Measurements from ENCODE around the gene TOMM20L.

Gene TOMM20L

DNA sequence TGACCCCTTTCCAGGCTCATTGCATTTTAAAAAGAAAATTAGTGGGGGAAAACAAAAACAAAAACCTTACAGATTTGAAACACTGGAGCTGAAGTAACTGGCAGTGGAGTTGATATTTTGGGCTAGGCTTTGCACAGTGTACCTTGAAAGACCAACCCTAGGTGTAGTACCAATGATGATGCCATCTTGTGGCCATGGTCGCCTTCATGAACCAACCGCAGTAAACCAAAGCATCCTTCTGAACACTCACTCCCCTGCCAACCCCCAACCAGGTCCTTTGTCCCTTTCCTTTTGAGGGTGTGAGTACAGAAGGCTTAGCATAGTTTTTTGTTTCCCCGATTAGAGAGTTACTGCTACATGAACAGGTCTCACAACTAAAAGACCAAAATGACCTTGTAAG, 5.9 kb downstream of the TOMM20L start:
- Histone ChIP-seq H3K36me3 (ENCODE audit: control insufficient read depth in 2 of 2, insufficient read depth in 1 of 2, low read length in 2 of 2) (peaks cover 0 to 4% of the 10 kb centered on the region in 2 experiments; a peak in 1 of 3 replicates), H3K4me1 (ENCODE audit: control insufficient read depth, insufficient read depth, low read length) (no peaks in the 10 kb centered on the region), H3K9me3 (ENCODE audit: control insufficient read depth, insufficient read depth, low read depth, low read length) (no peaks in the 10 kb centered on the region), H3K27ac (ENCODE audit: extremely low read depth, low read depth, low read length) (no peak overlapping the region), H3K4me3 (ENCODE audit: low read depth, low read length) (no peak overlapping the region)
- CTCF ChIA-PET = interaction anchor here (0.6 to 0.7 kb wide), 2 partner anchors 30 to 127 kb away, joined by 3 read pairs; no protein-coding TSS in a partner anchor
- POLR2A ChIA-PET = no interaction called here
- no peak for TF ChIP-seq ZEB2 (tag by site-specific recombination; IDR thresholded peaks at IDR 0.05)

DNA sequence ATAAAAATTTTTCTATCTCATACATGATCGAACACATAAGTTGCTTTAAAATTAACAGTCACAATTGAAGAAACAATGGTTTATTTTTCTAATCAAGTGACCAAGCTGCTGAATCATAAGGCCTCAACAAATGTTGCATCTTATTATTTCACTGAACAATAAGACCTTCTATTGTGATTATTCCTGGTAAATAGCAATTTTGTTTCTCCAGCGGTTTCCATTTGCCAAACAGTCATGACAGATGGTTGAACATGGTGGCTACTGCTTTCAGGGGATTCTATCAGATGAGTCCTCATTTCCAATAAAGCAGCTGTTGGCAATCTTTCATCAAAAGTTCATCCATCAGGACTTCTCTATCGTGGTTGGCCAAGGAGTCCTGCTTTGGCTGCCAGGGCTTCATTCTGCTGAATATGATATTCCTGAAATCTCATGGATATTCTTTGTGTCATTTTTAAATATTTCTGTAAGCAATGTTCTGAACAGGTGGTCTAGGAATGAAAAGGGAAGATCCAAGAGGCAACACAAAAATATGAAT, 13.0 kb downstream of the TOMM20L start:
- ChIA-PET CTCF (interaction anchor here (1.8 kb wide), 1 partner anchor 13 kb away, joined by 6 read pairs; the partner anchor contains the start of gene TOMM20L), POLR2A (interaction anchor here (1.3 kb wide), 1 partner anchor 19 kb away, joined by 4 read pairs; the partner anchor contains the start of genes KIAA0586 and TIMM9)

More for the DNA sequence above, 13.0 kb downstream of the TOMM20L start:
- no peak for TF ChIP-seq ZXDB (tag by site-specific recombination; IDR thresholded peaks at IDR 0.05)
- TF ChIP-seq GLIS2 (tag by site-specific recombination; IDR thresholded peaks at IDR 0.05) = no peak
- TF ChIP-seq ZNF785 (tag by site-specific recombination; IDR thresholded peaks at IDR 0.05) = no peak
- TF ChIP-seq, protein P1, sequence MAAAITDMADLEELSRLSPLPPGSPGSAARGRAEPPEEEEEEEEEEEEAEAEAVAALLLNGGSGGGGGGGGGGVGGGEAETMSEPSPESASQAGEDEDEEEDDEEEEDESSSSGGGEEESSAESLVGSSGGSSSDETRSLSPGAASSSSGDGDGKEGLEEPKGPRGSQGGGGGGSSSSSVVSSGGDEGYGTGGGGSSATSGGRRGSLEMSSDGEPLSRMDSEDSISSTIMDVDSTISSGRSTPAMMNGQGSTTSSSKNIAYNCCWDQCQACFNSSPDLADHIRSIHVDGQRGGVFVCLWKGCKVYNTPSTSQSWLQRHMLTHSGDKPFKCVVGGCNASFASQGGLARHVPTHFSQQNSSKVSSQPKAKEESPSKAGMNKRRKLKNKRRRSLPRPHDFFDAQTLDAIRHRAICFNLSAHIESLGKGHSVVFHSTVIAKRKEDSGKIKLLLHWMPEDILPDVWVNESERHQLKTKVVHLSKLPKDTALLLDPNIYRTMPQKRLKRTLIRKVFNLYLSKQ (tag by site-specific recombination; IDR thresholded peaks at IDR 0.05; ENCODE audit: borderline replicate concordance) = no peak
- TF ChIP-seq ZNF423 (tag by site-specific recombination; IDR thresholded peaks at IDR 0.05) = no peak
- TF ChIP-seq ZNF629 (tag by site-specific recombination; IDR thresholded peaks at IDR 0.05) = no peak
- no peak for TF ChIP-seq RBAK (tag by site-specific recombination; IDR thresholded peaks at IDR 0.05)
- TF ChIP-seq, protein P2, sequence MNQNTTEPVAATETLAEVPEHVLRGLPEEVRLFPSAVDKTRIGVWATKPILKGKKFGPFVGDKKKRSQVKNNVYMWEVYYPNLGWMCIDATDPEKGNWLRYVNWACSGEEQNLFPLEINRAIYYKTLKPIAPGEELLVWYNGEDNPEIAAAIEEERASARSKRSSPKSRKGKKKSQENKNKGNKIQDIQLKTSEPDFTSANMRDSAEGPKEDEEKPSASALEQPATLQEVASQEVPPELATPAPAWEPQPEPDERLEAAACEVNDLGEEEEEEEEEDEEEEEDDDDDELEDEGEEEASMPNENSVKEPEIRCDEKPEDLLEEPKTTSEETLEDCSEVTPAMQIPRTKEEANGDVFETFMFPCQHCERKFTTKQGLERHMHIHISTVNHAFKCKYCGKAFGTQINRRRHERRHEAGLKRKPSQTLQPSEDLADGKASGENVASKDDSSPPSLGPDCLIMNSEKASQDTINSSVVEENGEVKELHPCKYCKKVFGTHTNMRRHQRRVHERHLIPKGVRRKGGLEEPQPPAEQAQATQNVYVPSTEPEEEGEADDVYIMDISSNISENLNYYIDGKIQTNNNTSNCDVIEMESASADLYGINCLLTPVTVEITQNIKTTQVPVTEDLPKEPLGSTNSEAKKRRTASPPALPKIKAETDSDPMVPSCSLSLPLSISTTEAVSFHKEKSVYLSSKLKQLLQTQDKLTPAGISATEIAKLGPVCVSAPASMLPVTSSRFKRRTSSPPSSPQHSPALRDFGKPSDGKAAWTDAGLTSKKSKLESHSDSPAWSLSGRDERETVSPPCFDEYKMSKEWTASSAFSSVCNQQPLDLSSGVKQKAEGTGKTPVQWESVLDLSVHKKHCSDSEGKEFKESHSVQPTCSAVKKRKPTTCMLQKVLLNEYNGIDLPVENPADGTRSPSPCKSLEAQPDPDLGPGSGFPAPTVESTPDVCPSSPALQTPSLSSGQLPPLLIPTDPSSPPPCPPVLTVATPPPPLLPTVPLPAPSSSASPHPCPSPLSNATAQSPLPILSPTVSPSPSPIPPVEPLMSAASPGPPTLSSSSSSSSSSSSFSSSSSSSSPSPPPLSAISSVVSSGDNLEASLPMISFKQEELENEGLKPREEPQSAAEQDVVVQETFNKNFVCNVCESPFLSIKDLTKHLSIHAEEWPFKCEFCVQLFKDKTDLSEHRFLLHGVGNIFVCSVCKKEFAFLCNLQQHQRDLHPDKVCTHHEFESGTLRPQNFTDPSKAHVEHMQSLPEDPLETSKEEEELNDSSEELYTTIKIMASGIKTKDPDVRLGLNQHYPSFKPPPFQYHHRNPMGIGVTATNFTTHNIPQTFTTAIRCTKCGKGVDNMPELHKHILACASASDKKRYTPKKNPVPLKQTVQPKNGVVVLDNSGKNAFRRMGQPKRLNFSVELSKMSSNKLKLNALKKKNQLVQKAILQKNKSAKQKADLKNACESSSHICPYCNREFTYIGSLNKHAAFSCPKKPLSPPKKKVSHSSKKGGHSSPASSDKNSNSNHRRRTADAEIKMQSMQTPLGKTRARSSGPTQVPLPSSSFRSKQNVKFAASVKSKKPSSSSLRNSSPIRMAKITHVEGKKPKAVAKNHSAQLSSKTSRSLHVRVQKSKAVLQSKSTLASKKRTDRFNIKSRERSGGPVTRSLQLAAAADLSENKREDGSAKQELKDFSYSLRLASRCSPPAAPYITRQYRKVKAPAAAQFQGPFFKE (tag by site-specific recombination; IDR thresholded peaks at IDR 0.05; ENCODE audit: borderline replicate concordance) = no peak
- TF ChIP-seq GFI1B (tag by site-specific recombination; IDR thresholded peaks at IDR 0.05) = no peak
- no peak for TF ChIP-seq MYNN (tag by site-specific recombination; IDR thresholded peaks at IDR 0.05; ENCODE audit: borderline replicate concordance)
- no peak for TF ChIP-seq ZNF530 (tag by site-specific recombination; IDR thresholded peaks at IDR 0.05; ENCODE audit: low read depth)
- no peak for TF ChIP-seq ZNF175 (tag by site-specific recombination; IDR thresholded peaks at IDR 0.05)
- no peak for TF ChIP-seq REPIN1 (tag by site-specific recombination; IDR thresholded peaks at IDR 0.05; ENCODE audit: low read depth)
- TF ChIP-seq, protein P3, sequence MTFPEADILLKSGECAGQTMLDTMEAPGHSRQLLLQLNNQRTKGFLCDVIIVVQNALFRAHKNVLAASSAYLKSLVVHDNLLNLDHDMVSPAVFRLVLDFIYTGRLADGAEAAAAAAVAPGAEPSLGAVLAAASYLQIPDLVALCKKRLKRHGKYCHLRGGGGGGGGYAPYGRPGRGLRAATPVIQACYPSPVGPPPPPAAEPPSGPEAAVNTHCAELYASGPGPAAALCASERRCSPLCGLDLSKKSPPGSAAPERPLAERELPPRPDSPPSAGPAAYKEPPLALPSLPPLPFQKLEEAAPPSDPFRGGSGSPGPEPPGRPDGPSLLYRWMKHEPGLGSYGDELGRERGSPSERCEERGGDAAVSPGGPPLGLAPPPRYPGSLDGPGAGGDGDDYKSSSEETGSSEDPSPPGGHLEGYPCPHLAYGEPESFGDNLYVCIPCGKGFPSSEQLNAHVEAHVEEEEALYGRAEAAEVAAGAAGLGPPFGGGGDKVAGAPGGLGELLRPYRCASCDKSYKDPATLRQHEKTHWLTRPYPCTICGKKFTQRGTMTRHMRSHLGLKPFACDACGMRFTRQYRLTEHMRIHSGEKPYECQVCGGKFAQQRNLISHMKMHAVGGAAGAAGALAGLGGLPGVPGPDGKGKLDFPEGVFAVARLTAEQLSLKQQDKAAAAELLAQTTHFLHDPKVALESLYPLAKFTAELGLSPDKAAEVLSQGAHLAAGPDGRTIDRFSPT (tag by site-specific recombination; IDR thresholded peaks at IDR 0.05) = no peak
- TF ChIP-seq ZNF169 (tag by site-specific recombination; IDR thresholded peaks at IDR 0.05) = no peak
- no peak for TF ChIP-seq ZNF585B (tag by site-specific recombination; IDR thresholded peaks at IDR 0.05)
- Histone ChIP-seq H3K4me3 (ENCODE audit: low read depth, low read length) (no peak overlapping the region), H3K27ac (ENCODE audit: extremely low read depth, low read depth, low read length) (no peak overlapping the region), H3K9me3 (ENCODE audit: control insufficient read depth, insufficient read depth, low read depth, low read length) (no peaks in the 10 kb centered on the region), H3K36me3 (ENCODE audit: control insufficient read depth in 2 of 2, insufficient read depth in 1 of 2, low read length in 2 of 2) (peaks cover 43 to 57% of the 10 kb centered on the region in 2 experiments), H3K4me1 (ENCODE audit: control insufficient read depth, insufficient read depth, low read length) (no peaks in the 10 kb centered on the region)
